HG03432 (cell line): ENCODE results near the gene RNF169.

Experiments used
- ATAC-seq: cut with Tn5 transposase; IDR thresholded peaks from one replicate; pipeline ENCODE4 v1.9.1; 2021; ENCODE audit warnings: mild to moderate bottlenecking, moderate library complexity; ENCODE audit not compliant: unreplicated experiment

The RNF169 gene, protein sequence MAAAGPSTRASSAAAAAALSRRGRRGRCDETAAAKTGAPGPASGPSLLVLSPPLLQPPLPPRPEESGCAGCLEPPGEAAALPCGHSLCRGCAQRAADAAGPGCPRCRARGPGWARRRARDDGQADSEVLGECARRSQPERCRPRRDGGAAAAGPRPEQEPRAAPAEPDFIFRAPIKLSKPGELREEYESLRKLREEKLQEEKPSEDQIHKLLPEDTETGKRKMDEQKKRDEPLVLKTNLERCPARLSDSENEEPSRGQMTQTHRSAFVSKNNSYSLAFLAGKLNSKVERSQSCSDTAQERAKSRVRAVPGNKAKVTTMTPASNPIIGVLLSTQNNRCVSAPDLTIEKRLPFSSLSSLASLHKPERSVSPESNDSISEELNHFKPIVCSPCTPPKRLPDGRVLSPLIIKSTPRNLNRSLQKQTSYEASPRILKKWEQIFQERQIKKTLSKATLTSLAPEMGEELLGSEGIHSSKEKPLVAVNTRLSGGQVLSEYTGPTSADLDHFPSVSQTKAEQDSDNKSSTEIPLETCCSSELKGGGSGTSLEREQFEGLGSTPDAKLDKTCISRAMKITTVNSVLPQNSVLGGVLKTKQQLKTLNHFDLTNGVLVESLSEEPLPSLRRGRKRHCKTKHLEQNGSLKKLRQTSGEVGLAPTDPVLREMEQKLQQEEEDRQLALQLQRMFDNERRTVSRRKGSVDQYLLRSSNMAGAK

DNA sequence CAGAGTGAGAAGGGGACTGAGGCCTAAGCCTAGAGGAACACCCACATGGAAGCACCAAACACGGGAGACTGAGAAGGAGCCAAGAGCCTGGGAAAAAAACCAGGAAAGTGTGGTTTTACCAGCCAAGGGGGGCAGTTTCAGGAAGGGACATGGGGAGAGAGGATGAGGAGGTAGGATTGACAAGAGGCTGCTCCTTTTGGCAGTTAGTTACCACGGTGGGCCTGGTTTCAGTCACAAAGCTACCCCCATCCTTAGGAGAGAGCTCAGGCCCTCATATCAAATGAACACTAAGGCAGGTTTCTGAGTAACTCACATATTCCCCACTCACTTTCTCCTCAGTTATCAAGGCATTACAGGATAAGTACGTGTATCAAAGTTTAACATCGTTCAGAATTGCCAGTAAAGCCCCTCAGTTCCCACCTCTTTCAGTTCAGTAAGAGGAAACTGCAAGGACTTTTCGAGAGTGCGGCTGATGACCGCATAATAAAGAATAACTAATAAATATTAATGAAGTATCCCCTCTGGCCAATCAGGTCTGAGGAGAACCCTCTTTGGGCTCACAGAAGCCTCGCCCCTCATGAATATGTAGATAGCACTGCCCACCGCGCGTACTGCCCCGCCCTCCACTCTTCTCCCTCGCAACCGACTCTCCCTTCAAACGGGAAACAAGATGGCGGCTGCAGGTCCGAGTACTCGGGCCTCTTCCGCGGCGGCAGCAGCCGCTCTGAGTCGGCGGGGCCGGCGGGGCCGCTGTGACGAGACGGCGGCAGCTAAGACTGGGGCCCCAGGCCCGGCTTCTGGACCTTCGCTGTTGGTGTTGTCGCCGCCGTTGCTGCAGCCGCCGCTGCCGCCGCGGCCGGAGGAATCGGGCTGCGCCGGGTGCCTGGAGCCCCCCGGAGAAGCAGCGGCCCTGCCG, at the start of gene RNF169:
Gene RNF169, plus strand, starts transcription at position 639 of the 916 bp plus-strand sequence. Its CDS starts 32 bp downstream, at position 671.
- ATAC-seq = peak; percentile 97

DNA sequence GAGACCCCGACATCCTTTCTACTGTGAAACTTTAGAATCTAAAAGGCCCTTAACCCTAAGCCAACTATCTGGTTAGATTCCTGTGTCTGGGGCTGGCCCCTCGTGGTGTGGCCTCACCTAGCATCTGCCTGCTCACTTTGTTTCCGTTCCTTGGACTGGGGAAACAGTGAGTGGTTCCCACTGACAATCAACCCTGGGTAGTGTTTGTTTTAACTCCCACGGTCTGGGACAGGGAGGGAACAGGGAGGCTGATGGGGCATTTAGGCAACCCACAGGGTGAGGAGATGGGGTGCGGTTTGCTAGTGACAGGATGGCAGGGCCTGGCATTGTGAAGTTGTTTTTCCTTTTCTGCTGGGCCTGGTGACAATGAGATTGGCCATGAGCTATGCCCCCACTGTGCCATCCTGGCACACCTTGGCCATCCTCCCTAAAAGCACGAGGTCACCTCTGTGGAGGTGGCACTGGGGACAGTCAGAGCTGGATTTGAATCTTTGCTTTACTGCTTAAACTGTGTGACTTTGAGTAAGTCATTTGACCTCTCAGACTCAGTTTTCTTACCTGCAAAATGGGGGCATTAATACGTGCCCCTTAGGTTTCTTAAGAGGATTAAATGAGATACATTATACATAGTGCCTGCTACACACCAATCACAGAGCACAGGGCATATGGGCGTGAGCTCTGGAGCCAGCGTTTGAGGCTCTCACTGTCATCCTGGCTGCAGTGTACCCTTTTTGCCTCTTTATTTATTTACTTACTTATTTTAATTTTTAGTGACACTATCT, 48.8 kb upstream of the RNF169 start:
- no peak for ATAC-seq

DNA sequence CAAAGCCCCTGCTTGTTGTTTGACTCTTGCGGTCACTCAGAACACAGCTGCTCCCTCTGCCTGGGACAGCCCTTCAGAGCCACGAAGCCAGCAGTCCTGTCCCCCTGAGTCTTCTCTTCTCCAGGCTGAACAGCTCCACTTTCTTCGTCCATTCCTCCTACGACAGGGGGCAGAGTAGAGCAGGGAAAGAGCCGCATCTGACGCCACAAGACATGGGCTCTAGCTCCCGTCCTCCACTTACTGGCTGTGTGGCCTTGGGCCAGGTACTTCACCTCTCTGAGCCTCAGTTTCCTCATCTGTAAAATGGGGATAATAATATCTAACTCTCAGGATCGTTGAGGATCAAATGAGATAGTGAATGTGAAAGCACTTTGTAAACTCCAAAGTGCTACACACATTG, 47.3 kb upstream of the RNF169 start:
- ATAC-seq = no peak

DNA sequence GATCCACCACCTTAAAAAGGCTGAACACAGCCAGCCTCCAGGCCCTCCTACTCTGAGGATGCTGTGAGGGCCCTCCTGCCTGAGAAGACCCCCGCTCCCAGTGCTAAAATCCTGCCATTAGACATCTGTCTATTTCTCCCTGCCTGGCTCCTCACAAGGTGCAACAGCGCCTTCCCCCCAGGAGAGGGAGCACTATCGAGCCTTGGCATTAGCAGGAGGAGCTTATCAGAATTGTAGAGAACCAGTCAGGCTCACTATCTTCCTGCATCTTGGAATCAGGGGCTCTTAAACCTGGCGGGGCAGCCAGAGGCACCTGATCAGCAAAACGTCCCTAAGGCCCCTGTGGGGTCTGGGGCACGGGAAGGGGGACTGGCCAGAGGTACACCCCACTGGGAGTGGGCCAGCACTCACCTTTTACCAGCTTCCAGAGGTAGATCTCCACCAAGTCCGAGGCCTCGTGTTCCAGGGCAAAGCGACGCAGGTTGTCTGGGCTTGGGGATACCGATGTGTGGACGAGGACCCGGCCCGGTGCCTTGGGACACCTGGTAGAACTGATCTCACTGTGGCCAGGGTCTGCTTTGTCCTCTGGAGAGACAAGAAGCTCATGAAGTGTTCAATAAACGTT, 46.2 kb upstream of the RNF169 start:
- peak; percentile 65 for ATAC-seq

GRCh38 chr11:74703211-74703610, 45.4 kb upstream of the RNF169 start:
- ATAC-seq = no peak

DNA sequence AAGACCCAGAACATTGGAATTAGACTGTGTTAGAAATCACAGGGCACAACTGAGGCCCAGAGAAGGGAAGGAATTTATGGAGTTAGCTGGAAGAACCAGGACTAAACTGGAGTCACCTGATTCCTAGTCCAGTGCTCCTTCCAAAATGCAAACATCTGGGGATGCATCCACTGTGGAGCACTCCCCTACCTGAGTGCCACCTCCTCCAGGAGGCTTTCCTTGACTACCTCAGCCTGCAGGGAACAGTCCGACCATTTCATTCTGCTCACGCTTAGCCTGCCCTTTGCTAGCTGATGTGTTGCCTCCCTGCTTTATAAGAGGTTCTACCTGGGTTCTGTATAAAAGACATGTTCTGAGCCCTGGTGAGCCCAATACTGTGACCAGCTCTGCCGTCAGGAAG, 41.5 kb upstream of the RNF169 start:
- no peak for ATAC-seq

DNA sequence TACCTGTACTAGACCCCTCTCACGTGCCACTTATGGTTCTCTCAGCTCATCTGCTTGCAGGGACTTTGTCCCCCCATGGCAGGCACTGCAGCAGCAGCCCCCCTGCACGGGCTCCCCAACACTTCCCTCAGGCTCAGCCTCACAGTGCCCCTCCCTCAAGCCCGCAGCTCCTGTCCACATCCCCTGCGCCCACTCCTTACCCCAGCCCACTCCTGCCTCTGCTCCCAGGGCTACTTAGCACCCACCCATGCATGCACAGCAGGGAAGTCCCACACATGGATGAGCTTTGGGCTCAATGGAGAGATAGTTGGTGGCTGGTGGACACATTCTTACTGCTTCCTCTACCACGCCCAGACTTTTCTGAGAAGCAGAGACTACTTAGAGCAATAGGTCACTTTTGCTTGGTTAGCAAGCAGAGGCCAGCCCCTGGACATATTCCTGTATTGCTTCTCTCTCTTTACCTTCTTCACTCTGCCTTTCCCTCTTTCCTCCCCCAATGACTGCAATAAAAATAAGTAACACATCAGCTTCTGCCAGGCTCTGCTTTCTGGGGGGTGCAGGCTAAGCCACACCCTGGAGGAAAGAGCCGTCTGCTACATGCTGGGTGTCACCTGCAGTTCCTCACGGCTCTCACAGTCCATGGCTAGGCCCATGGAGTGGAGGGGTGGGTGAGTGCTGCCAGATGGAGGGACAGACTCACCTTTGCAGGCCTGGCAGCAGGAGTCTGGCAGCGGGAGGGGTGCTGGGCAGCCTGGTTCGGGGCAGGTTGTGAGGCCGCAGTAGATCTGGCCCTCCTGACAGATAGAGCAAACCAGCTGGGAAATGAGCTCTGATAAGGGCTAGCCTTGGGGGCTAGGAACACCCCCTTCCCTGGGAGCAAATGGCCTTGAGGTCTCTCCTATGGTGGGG, 40.8 kb upstream of the RNF169 start:
- ATAC-seq = no peak

DNA sequence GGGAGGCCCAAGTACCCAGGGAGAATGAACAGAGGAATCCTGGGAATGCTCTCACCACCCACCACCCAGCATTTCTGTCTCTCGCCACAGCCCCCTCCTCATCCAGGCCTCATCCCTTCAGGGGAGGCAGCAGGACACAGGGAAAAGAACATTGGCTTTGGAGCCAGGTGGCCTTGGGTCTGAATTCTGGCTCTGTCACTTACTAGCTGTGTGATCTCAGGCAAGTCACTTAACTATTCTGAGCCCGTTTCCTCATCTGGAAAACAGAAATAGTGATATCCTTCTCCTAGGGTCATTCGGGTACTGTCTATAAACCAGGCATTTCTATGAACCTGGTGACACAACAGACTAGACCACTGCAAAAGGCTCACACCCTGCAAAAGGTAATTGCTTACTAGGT, 39.5 kb upstream of the RNF169 start:
- no peak for ATAC-seq

- no peak for ATAC-seq
Measured at GRCh38 chr11:74710281-74710938, 38.2 kb upstream of the RNF169 start.

GRCh38 chr11:74713686-74714085, 35.0 kb upstream of the RNF169 start:
- no peak for ATAC-seq

DNA sequence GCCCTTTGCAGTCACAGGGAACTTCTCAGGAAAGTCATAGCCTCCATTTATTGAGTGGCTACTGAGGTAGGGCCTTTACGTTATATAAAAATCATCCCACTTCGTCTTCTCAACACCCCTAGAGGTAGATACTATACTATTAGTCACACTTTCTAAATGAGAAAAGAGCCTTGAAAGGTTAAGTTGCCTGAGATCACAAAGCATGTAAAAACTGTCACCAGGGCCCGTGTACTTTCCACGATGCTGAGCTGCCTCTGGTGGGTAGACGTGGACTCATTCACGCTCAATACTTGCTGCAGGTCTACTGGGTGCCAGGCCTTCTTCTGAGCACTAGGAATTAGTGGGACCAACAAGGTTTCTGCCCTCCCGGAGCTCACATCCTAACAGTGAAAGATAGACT, 33.7 kb upstream of the RNF169 start:
- ATAC-seq = no peak

- no peak for ATAC-seq
Measured at GRCh38 chr11:74717221-74717969, 31.3 kb upstream of the RNF169 start.

- no peak for ATAC-seq
Measured at GRCh38 chr11:74719011-74719410, 29.6 kb upstream of the RNF169 start.

DNA sequence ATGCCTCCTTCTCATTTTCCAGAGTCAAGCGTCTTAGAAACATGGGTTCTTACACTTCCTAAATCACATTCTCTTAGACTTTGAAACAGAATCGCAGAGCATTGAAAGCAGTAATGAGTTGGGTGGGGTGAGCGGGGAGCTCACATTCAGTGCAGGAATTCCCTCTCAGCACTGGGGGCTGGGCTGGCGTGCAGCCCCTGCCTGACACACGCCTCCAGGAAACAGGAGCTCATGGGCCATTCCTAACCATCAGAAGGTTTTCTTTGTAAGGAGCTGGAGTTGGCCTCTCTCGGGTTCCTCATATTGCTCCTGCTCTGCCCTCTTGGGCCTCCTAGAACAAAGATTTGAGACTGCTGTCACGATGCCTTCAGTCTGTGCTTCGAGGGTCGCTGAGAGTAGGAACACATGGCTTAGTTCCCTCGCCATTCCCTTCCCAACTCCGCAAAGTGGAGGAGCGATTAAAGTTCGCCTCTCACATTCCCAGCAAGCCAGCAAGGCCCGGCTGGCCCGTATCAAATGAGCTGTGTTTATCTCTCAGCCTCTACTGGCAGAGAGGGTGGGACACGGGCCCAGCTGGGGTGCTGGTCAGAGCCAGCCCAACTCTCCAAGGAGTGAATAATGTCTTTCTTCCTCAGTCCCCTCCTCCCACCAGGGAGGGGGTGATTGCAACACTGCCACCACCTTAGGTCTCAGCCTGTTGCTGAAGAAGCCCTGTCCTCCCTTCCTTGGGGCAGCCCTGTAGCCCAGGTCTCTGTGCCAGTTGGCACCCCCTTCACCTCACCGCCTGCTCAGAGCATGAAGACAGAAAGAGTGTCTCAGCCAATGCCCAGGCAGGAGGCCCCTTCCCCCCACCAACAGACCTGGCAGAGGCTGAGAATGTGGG, 27.8 kb upstream of the RNF169 start:
- no peak for ATAC-seq

DNA sequence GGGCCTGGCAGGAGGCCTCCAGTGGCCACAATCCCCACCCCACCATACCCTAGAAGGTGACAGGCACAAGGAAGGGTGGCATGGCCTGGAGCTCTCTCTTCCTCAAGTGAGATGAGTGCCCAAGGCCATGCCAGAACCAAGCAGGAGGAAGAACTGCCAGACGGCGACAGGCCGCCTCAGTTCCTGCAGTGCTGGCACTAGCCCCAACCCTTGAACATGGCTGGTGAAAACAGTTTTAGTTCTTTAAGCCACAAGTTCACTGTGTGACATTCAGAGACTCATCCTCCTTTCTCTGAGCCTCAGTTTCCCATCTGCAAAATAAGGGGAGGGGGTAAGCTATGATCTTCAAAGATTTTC, 27.2 kb upstream of the RNF169 start:
- no peak for ATAC-seq

- no peak for ATAC-seq
Measured at GRCh38 chr11:74723511-74723910, 25.1 kb upstream of the RNF169 start.

DNA sequence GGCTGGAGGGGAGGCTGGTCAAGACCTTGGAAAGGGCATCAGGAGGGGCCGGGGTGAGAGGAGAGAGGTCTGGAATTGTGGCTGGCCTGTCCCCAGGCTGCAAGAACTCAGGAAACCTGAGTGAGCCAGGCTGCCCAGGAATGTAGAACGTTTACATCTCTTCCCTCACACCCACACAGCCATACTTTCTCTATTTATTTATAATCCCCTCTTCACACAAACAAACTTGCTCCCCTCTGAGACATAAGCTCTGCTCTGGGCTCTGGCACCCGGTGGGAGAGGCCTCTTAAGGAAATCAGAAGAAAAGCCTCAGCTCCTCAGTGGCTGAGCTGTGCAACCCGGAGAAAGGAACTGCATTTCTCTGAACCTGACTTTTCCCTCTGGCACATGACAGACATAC, 22.9 kb upstream of the RNF169 start:
- ATAC-seq = no peak
